HT-29 (cell line): ENCODE measurements around the gene NRTN. TPM values are rescaled to one million over a fixed set of nuclear protein-coding genes. Genes with fewer than 3 reads are reported as not detected.
"Not testable (repeated sequence)": the region's sequence is repeated elsewhere in the genome, so short reads cannot be mapped to it uniquely, and the experiment has no call there.

Source experiments
- DNase-seq: peaks from one replicate; pipeline ENCODE4 v3.0.0-alpha.2; 2015; ENCODE audit warnings: low spot score
- total RNA-seq: library from RNA; depleted of rRNA; stranded (reverse); fragments of >200 nt; shearing (Covaris generic); gene quantifications from 2 replicates; pipeline ENCODE4 v1.2.3, GENCODE V29; 2014; rRNA removed

The NRTN gene, protein sequence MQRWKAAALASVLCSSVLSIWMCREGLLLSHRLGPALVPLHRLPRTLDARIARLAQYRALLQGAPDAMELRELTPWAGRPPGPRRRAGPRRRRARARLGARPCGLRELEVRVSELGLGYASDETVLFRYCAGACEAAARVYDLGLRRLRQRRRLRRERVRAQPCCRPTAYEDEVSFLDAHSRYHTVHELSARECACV
- total RNA-seq = 0.21 TPM in 1 of 2 replicates, not detected in the other

DNA sequence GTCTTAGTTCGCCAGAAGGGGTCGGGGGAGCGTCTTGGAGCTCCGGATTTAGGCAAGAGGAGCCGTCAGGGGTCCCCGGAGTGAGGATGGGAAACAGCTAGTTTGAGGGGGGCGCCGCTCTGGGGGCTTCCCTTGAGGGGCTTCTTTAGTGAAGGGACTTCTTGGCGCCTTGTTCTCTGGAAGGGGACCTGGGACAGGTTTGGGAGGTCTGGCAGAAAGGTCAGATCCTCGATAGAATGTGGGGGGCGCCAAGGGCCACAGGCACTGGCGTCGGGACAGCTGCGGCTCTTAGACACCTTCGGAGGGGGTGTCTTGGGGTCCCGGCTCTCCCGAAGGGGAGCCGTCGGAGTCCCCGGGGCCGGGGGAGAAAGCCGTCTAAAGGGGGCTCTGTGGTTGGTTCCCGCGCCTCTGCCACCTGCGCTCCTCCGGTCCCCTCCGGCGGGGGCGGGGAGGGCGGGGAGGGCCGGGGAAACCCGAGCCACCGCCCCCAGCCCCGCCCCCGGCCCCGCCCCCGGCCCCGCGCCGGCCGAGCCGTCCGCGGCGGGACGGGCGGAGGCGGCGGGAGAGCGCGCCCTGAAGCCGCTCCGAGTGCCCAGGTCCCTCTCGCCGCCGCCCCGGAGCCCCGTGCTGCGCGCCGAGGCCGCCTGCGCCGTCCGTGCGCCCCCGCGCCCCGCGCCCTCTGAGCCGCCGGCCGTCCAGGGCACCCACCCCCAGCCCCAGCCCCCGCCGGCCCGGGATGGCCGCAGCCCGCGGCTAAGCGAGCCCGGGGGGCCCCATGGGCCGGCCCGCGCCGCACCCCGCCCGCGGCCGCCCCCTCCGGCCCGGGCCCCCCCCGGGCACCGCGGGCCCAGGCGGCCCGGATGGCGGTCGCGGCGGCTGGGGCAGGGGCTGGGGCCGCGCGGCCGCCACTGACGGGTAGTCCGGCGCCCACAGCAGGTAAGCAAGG lies at the start of gene NRTN:
TSS of gene NRTN (plus strand) at position 552 of the 946 bp plus-strand sequence. CDS start 19,099 bp downstream, outside the sequence.
- DNase-seq = no peak

DNA sequence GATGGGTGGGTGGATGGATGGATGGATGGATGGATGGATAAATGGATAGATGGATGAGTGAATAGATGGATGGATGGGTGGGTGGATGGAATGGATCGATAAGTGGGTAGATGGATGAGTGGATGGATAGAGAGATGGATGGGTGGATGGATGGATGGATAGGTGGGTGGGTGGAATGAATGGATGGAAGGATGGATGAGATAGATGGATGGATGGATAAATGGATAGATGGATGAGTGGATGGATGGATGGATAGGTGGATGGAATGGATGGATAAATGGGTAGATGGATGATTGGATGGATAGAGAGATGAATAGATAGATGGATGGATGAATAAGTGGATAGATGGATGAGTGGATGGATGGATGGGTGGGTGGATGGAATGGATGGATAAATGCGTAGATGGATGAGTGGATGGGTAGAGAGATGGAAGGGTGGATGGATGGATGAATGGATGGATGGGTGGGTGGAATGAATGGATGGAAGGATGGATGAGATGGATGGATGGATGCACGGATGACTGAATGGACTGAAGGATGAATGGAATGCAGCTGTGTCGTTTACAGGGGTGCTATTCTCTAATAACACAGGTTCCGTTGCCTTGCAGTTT lies 42.2 kb upstream of the NRTN start:
- no peak for DNase-seq

DNA sequence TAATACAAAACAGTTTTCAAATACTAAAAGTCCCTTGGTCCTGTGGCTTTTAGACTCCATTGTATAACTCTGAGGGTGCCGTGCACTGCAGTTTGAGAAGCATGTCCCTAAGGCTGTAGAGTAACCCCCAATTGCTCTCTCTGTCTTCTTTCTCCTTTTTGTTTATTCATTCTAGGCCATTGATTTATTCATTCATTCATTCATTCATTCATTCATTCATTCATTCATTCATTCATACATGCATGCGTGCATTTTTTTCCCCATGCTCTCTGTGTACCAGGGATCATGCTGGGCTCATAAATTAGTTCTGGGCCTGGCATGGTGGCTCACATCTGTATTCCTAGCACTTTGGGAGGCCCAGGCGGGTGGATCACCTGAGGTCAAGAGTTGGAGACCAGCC lies 39.6 kb upstream of the NRTN start:
- no peak for DNase-seq

DNA sequence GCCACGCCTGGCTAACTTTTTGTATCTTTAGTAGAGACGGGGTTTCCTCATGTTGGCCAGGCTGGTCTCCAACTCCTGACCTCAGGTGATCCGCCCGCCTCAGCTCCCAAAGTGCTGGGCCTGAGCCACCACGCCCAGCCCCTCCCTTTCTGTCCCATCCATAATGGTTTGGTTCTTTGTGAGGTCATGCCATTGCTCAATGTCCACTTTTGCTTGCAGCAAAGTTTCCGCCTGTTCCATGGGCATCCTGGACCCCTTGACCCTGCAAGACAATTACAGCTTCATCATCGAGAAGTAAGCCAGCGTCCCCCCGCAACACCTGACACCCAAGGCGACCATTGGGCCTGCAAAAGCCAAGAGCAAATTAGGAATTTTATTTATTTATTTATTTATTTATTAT lies 36.9 kb upstream of the NRTN start:
- no peak for DNase-seq

DNA sequence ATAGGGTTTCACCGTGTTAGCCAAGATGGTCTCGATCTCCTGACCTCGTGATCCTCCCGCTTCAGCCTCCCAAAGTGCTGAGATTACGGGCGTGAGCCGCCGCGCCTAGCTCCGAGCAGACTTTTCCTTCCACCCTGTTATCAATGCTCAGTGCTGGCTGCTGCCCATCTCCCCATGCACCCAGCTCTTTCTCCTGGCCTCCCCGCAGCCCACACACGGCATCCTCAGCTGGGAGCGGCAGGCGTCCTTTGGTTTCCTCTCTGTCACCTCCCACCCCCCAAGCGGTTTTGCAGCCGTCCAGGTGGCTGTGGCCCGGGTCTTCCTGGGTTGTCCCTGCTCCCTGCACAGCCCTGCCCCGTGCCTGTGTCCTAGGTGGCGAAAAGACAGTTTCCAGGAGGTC lies 32.5 kb upstream of the NRTN start:
- no peak for DNase-seq

DNA sequence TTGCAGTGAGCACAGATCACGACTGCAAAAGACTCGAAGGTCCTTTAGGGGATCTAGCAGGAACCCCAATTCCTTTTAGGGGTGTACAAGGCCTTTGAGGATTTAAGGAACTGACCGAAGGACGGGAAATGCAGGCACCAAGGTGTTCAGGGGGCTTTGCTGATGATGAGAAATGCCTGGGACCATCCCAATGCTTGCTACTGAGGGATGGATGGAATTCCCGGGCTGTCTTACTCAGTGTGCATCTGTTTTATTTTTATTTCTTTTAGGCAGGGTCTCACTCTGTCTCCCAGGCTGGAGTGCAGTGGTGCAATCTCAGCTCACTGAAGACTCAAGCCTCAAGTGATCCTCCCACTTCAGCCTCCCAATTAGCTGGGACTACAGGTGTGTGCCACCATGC lies 31.6 kb upstream of the NRTN start:
- no peak for DNase-seq

DNA sequence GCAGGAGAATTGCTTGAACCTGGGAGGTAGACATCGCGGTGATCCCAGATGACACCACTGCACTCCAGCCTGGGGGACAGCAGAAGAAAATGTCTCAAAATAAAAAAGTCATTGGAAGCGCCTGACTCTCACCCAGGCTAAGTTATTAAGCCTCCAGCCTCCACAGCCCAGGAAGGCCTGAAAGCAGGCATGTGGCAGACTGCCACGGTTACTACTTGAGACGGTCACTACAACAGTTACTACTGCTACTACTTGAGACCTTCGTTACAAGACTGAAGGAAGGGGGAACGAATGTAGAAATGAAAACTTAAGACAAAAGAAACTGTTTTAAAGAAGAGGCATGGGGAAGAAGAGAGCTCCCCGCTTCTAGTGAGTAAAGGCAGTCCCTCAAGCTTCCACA lies 29.9 kb upstream of the NRTN start:
- DNase-seq = no peak

DNA sequence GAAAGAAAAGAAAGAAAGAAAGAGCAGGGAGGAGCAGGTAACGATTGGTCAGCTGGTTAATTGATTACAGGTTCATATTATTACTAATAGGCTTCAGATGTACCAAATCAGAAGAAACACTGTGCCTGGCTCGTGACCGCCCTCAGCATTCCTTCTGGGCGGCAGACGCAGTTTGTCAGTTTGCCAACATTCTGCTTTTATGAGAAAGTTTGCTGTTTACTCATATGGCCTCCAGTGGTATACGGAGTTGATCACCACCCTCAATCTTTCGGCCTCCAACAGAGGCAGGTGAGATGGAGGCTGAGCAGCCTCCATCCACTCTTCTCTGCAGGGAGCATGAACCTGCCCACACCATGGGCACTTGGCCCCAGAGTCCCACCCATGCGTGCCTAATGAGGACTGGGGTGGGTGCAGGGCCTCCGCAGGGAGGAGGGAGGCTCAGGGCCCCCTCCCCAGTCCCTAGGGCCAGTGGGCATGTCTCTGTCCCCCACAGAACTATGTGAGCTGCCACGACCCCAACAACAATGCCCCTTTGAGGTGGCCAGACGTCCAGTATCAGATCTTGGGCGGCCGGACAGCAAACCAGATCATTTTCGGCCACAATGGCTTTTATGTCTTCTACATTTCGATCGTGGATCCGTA lies 29.1 kb upstream of the NRTN start:
- peak; percentile 23 for DNase-seq

DNA sequence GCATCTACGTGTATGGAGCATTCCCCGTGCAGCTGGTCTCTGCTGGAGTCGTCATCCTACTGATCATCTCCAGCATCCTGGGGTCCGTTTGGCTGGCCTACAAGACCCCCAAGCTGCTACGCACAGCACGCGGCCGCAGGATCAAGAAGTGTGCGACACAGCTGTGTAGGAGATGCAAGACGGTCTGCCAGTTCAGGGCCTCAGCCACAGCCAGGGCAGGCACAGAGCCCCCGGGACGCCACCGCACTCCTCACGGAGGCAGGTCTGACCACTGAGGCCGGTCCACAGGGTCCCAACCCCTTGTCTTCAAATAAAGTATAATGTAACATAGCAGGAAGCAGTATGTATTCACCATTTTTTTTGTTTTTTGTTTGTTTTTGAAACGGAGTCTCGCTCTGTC lies 26.5 kb upstream of the NRTN start:
- DNase-seq = no peak

DNA sequence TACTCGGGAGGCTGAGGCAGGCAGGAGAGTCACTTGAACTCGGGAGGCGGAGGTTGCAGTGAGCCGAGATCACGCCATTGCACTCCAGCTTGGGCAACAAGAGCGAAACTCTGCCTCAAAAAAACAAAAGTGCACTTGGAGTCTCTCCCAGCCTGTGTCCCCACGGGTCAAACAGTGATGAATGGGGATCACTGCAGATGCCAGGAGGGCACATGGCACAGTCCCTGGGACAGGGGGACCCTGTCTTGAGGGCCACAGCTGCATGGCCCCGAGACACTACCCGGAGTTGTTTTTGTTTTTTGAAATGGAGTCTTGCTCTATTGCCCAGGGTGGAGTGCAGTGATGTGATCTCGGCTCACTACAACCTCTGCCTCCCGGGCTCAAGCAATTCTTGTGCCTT lies 24.0 kb upstream of the NRTN start:
- not testable (repeated sequence) for DNase-seq

DNA sequence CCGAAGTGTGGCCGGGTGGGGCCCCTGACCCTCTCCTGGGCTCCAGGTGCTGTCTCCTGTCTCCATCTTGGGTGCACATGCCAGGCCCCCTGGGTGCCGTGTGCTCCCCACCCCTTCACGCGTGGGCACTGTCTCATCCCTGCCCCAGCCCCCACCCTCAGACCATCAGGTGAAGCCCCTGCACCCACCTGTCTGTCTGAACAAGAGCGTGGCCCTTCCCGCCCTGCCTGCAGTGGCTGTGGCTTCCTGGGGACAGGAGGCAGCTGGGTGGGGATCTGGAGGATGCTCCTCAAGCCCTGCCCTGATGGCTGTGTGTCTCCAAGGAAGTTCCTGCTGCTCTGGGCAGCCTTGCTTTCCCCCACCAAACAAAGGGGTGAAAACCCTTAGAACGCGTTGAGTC lies 22.5 kb upstream of the NRTN start:
- DNase-seq = no peak

DNA sequence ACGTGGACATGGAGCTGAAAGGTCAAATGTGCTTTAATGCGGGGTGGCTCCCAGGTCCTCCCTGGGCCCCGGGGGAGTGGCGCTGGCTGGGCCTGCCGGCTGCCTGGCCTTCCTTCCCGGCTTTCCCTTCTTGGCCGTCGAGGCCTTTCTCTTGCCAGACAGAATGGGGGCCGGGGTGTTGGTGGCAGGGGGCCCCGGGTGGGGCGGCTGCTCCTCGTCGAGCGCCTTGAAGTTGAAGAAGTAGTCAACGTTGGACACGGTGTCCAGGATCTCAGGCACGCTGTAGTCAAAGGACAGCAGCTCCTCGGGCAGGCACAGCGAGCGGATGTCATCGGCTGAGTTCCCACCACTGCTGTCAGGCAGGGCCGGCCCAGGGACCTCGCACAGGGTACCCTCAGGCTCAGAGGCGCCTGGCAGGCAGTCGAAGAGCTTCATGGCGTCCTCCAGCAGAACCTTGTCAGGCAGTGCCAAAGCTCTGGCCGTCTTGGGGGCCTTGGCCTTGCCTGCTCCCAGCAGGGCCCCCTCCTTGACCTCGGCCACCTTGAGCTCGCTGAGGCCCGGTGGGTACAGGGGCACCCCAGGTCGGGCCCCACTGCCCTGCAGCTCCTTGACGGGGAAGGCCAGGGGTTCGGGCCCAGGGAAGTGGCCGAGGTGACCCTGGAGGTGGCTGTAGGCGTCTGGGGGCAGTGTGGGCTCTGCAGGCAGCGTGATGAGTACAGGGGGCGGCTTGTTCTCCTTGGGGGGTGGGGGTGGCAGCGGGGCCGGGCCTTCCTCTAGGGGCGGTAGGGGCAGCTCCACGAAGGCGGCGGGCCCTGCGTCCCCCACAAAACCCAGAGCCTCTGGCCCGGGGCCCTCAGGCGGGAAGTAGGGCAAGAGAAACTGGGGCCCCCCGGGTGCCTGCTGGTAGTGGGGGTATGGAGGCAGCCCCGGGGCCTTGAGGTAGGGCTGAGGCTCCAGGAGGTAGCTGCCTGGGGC lies 21.6 kb upstream of the NRTN start:
- DNase-seq = no peak

DNA sequence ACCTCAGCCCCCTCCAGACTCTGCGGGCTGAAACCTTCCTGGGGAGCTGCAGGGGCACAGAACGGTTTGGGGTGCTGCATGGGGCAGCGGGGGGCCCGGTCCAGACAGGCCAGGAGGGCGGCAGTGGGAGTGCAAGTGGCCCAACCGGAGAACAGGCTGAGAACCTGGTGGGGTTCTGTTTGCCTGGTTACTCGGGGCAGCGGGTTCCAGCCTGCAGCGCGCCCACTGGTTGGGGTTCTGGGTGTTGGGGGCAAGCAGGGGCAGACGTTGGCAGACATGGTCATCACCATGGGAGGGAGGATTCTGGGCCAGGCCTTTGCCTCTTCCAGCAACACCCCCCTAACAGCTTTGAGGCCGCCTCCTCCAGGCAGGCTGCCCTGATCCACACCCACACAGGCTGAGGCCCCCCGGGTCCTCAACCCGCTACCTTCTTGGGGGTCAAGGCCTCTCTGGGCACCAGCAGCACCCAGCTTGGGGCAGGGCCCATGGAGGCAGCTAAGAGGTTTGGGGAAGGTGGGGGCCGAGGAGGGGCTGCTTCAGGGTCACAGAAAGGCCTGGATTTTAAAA lies 20.2 kb upstream of the NRTN start, which contains the start of gene PRR22:
TSS of gene PRR22 (minus strand) at position 166 of the 567 bp plus-strand sequence. CDS start at position 80, 86 bp downstream.
- DNase-seq = no peak

DNA sequence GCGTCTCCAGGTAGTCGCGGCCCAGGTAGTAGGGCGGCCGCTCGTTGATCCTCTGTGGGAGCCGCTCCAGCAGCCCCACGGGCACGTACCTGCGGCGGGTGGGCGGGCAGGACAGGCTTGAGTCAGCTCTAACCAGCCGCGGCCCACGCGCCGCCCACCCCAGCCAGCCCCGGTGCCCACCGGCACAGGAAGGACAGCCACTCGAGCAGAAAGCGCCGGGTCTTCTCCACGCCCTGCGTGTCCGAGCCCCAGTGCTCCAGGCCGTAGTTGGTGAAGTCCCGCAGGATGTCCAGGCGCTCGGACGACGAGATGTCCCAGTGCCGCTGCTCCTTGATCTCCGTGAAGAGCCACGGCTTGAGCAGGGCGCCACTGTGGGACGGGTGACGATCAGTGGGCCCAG lies 19.4 kb upstream of the NRTN start:
- no peak for DNase-seq

DNA sequence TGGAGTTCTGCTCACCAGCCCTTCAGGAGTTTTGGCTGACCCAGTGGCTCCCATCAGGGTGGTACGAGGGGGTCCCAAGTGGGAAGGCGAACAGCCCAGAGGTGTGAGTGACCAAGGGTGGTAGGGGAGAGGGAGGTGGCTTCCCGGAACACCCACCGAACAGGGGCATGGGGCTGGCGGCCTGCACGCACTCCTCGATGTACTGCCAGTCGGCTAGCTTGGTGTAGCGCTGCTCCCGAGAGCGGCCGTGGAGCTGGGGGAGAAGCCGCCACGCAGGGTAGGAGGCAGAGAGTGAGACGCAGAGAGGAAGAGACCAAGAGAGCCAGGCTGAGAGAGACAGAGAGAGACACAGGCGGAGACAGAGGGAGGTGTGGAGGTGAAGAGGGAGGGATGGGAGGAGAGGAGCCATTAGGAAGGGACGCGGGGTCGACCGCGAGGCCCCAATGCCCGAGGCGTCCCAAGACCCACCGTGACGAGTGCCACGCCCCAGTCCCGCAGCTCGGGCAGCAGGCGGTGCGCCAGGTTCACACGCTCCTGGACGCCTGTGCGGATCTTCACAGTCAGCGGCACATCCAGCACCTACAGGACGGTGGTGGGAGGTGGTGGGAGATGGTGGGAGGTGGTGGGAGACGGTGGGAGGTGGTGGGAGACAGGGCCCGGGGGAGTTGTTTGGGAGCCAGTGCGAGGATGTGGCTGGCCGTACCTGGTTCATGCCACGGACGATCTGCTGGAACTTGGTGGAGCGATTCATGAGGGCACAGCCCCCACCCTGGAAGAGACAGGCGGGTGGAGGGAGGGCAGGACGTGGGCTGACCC lies 18.1 kb upstream of the NRTN start:
- DNase-seq = no peak

DNA sequence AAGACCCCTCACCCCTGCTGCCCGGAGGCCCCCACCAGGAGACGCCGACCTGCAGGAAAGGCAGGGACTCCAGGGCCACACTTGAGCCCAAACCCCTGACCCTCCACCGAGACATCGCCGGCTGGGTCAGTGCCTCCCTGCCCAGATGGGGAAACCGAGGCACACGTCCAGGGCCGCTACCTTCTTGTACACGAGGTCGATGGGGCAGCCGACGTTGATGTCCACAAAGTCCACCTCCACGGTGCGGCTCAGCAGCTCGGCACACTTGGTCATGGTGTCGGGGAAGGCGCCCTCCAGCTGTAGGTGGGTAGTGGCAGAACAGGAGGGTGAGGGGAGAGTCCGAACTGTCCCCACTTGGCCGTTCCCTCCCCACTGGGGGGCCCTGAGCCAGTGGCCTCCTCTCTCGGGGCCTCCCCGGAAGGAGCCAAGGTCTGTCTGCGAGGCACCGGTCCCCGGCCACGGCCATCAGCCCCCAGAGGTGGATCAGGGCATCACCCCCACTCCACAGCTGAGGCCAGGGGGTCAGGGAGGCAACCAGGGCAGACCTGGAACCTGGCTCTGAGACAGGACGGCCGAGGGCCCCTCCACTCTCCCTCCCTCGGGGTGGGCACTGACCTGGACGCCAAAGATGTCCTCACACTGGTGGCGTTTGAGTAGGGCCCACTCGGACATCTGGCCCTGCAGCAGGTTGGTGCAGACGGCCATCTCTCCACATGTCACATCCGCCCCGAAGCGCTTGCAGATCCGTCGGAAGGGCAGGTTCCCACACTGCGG lies 17.3 kb upstream of the NRTN start:
- no peak for DNase-seq

DNA sequence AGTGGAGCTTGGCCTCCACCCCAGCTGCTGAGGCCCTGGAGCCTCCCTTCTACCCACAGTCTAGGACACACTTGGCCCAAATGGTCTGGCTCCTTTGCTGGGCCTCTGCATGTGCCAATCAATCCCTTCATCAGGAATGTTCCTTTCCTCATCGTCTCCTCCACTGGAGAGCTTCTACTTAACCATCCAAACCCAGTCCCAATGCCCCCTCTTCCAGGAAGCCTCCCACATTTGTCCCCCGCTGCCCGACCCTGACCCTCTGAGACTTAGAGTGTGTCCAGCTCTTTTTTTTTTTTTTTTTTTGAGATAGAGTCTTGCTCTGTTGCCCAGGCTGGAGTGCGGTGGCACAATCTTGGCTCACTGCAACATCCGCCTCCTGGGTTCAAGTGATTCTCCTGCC lies 16.4 kb upstream of the NRTN start:
- DNase-seq = no peak

DNA sequence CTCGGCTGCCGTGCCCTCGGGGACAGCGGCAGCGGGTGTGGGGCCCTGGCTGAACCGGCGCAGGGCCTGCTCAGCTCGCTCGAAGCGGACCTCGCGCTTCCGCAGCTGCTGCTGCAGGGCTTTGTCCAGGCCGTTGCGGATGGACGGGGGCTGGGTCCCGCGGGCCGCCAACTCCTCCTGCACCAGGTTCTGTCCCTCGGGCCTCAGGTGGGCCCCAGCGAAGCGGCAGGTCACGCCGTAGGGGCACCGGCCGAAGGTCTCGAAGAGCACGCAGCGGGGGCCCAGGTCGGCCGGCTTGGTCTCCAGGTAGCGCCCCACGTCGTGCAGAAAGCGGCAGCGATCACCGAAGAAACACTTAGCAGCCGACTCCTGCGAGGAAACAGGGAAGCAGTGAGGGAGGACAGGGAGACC lies 15.5 kb upstream of the NRTN start:
- no peak for DNase-seq
